SK-N-SH (cell line): ENCODE data around the gene LRRC25. TPM values are rescaled to one million over a fixed set of nuclear protein-coding genes. Genes with fewer than 3 reads are reported as not detected.

Experiments used
- CTCF ChIA-PET: fragments of 300-600, 350-600 bp; formaldehyde crosslinking; extraction: SDS; loops from one replicate; lab custom pipeline; 2021; lab: Yijun Ruan, JAX
- POLR2A ChIA-PET: fragments of 350-600 bp; sonication (Branson Sonifier 250); formaldehyde crosslinking; extraction: SDS; loops from one replicate; lab custom pipeline; 2020; ENCODE audit warnings: antibody characterized with exemption, inconsistent platforms; lab: Yijun Ruan, JAX
- DNase-seq: peaks from one replicate; pipeline ENCODE4 v3.0.0; 2012
- H2AFZ ChIP-seq: fragments of 200-600 bp; sonication (generic); 2 replicates; pipeline ENCODE4 v1.8.1; 2016; ENCODE audit warnings: antibody characterized with exemption, mild to moderate bottlenecking, low read depth
- H3F3A ChIP-seq: fragments of 200-600 bp; sonication (generic); replicated peaks from 2 replicates; pipeline ENCODE3; 2016; ENCODE audit warnings: antibody characterized with exemption, mild to moderate bottlenecking; ENCODE audit not compliant: insufficient read depth
- H3K27ac ChIP-seq, 2 experiments: fragments of 200-500 bp in 1 of 2; fragments of 200-600 bp in 1 of 2; sonication (Bioruptor generic) in 1 of 2; sonication (generic), shearing (Covaris generic) in 1 of 2; 2 replicates each; pipeline versions ENCODE4 v1.5.1 to v1.6.1; 2014 to 2016; ENCODE audit warnings: low read depth in 2 of 2, inconsistent platforms in 1 of 2, low read length in 1 of 2, mild to moderate bottlenecking in 1 of 2, mixed read lengths in 1 of 2
- H3K27me3 ChIP-seq: fragments of 200-600 bp; sonication (generic), shearing (Covaris generic); 2 replicates; pipeline ENCODE4 v1.6.1; 2016; ENCODE audit warnings: mixed run types; ENCODE audit not compliant: insufficient read depth
- H3K36me3 ChIP-seq, 2 experiments: fragments of 200-500 bp in 1 of 2; fragments of 200-600 bp in 1 of 2; sonication (Bioruptor generic) in 1 of 2; sonication (generic) in 1 of 2; replicated peaks in 1 of 2; 2 replicates each; pipeline versions ENCODE3 to v1.5.1; 2014 to 2016; ENCODE audit warnings: low read length in 1 of 2, mild to moderate bottlenecking in 1 of 2; ENCODE audit not compliant: insufficient read depth in 2 of 2, control insufficient read depth in 1 of 2
- H3K4me1 ChIP-seq, 2 experiments: fragments of 200-500 bp in 1 of 2; fragments of 200-600 bp in 1 of 2; sonication (Bioruptor generic) in 1 of 2; sonication (generic), shearing (Covaris generic) in 1 of 2; 2 replicates each; pipeline versions ENCODE4 v1.5.1 to v1.6.1; 2014 to 2016; ENCODE audit warnings: low read depth in 1 of 2, low read length in 1 of 2, mixed run types in 1 of 2; ENCODE audit not compliant: insufficient read depth in 2 of 2, control insufficient read depth in 1 of 2
- H3K4me2 ChIP-seq: fragments of 200-600 bp; sonication (generic), shearing (Covaris generic); 2 replicates; pipeline ENCODE4 v1.6.1; 2017; ENCODE audit warnings: mixed run types
- H3K4me3 ChIP-seq, 2 experiments: fragments of 200-500 bp in 1 of 2; fragments of 200-600 bp in 1 of 2; sonication (Bioruptor generic) in 1 of 2; sonication (generic), shearing (Covaris generic) in 1 of 2; 2 replicates each; pipeline versions ENCODE4 v1.5.1 to v1.8.1; 2014 to 2016; ENCODE audit warnings: low read depth in 2 of 2, inconsistent platforms in 1 of 2, low read length in 1 of 2, mild to moderate bottlenecking in 1 of 2, mixed read lengths in 1 of 2, moderate library complexity in 1 of 2
- H3K79me2 ChIP-seq: fragments of 200-600 bp; sonication (generic); 2 replicates; pipeline ENCODE4 v1.8.1; 2017; ENCODE audit warnings: mild to moderate bottlenecking; ENCODE audit not compliant: insufficient read depth
- H3K9ac ChIP-seq: fragments of 200-600 bp; sonication (generic); 2 replicates; pipeline ENCODE4 v1.6.1; 2017; ENCODE audit warnings: mixed run types
- H3K9me2 ChIP-seq: fragments of 200-600 bp; sonication (generic); 2 replicates; pipeline ENCODE4 v1.6.1; 2017; ENCODE audit warnings: mixed run types
- H3K9me3 ChIP-seq: fragments of 200-600 bp; sonication (generic); 2 replicates; pipeline ENCODE4 v1.6.1; 2017; ENCODE audit warnings: mixed run types, mild to moderate bottlenecking, moderate library complexity
- H4K20me1 ChIP-seq: fragments of 200-600 bp; sonication (generic); 2 replicates; pipeline ENCODE4 v1.6.1; 2017; ENCODE audit warnings: mild to moderate bottlenecking, mixed run types; ENCODE audit not compliant: insufficient read depth
- EP300 ChIP-seq, 2 experiments: IDR thresholded peaks; 2 replicates each; pipeline versions ENCODE4 v1.4.0 to v1.6.1; 2012; ENCODE audit warnings: borderline replicate concordance in 1 of 2, low read depth in 1 of 2, low read length in 1 of 2
- FOSL2 ChIP-seq: IDR thresholded peaks from 2 replicates; pipeline ENCODE4 v1.4.0; 2012; ENCODE audit warnings: low read depth, mild to moderate bottlenecking, moderate library complexity, borderline replicate concordance
- FOXM1 ChIP-seq: IDR thresholded peaks from 2 replicates; pipeline ENCODE4 v1.4.0; 2012; ENCODE audit warnings: low read depth, mild to moderate bottlenecking
- GABPA ChIP-seq: IDR thresholded peaks from 2 replicates; pipeline ENCODE4 v1.4.0; 2012; ENCODE audit warnings: low read depth, mild to moderate bottlenecking
- GATA2 ChIP-seq: sonication (generic); formaldehyde crosslinking; IDR thresholded peaks from 2 replicates; pipeline ENCODE4 v1.5.0; 2020; ENCODE audit warnings: mild to moderate bottlenecking, missing genetic modification reagents
- JUND ChIP-seq: IDR thresholded peaks from 2 replicates; pipeline ENCODE4 v1.4.0; 2012
- MAX ChIP-seq: IDR thresholded peaks from 2 replicates; pipeline ENCODE4 v1.4.0; 2012; ENCODE audit warnings: low read depth
- NFIC ChIP-seq: IDR thresholded peaks from 2 replicates; pipeline ENCODE4 v1.4.0; 2012; ENCODE audit warnings: borderline replicate concordance
- PBX3 ChIP-seq: IDR thresholded peaks from 2 replicates; pipeline ENCODE4; 2012
- POLR2AphosphoS5 ChIP-seq: IDR thresholded peaks from 2 replicates; pipeline ENCODE4 v1.6.1; 2012; ENCODE audit warnings: low read depth, low read length
- RCOR1 ChIP-seq: fragments of 150-350 bp; IDR thresholded peaks from 2 replicates; pipeline ENCODE4 v1.6.1; 2017; ENCODE audit warnings: antibody characterized with exemption, low read length
- REST ChIP-seq: IDR thresholded peaks from 2 replicates; pipeline ENCODE4 v1.6.1; 2012; ENCODE audit warnings: mild to moderate bottlenecking, low read depth, low read length, moderate library complexity
- RXRA ChIP-seq: IDR thresholded peaks from 2 replicates; pipeline ENCODE4 v1.4.0; 2012; ENCODE audit warnings: low read depth, mild to moderate bottlenecking, borderline replicate concordance
- SIN3A ChIP-seq: IDR thresholded peaks from 2 replicates; pipeline ENCODE4 v1.6.1; 2012; ENCODE audit warnings: low read depth, mild to moderate bottlenecking, low read length, moderate library complexity, borderline replicate concordance
- SMC3 ChIP-seq: IDR thresholded peaks from 2 replicates; pipeline ENCODE4 v1.6.1; 2012; ENCODE audit warnings: low read depth, low read length, improper control_type of control experiment
- TAF1 ChIP-seq: IDR thresholded peaks from 2 replicates; pipeline ENCODE4 v1.6.1; 2012; ENCODE audit warnings: low read depth, mild to moderate bottlenecking, low read length, moderate library complexity, borderline replicate concordance
- TCF12 ChIP-seq: IDR thresholded peaks from 2 replicates; pipeline ENCODE4 v1.4.0; 2012
- TEAD4 ChIP-seq: IDR thresholded peaks from 2 replicates; pipeline ENCODE4 v1.4.0; 2012; ENCODE audit warnings: mild to moderate bottlenecking, borderline replicate concordance; ENCODE audit not compliant: insufficient read depth
- USF1 ChIP-seq: IDR thresholded peaks from 2 replicates; pipeline ENCODE4 v1.4.0; 2012; ENCODE audit warnings: low read depth, borderline replicate concordance
- ZBTB33 ChIP-seq: IDR thresholded peaks from 2 replicates; pipeline ENCODE4 v1.4.0; 2012; ENCODE audit warnings: low read depth, borderline replicate concordance
- WGBS: methylation state at CpG from one replicate; pipeline ENCODE4 v1.1.6; 2017; ENCODE audit warnings: low lambda C conversion rate; 5-methylcytosine and 5-hydroxymethylcytosine counted together
- polyA plus RNA-seq, 3 experiments: library from polyadenylated mRNA; depleted of rRNA; stranded (reverse); fragments of >200 nt; gene quantifications; 2 replicates each; pipeline ENCODE4 v1.2.3, GENCODE V29; 2012

The LRRC25 gene
- polyA plus RNA-seq, 1 of the 3 experiments (the other 2 are of a cell fraction), result not detected

- no peaks in the 10 kb centered on the region for H3K36me3 ChIP-seq
- H3K4me3 ChIP-seq, result no peak overlapping the region
- TF ChIP-seq GATA2 (CRISPR knock-in tag), result peak; percentile 55
- TF ChIP-seq TAF1, result peak; percentile 11; the same call in 1 of the 2 replicates
- TF ChIP-seq SMC3, result no peak
- peak; percentile 34; the same call in 1 of the 2 replicates for TF ChIP-seq POLR2AphosphoS5
- TF ChIP-seq USF1, result peak; percentile 91
- no peak for TF ChIP-seq FOXM1
- TF ChIP-seq FOSL2, result peak; percentile 82; the same call in 1 of the 2 replicates
- TF ChIP-seq MAX, result peak; percentile 99
- no peak for TF ChIP-seq TEAD4
- TF ChIP-seq EP300 (IDR thresholded peaks at IDR 0.05; ENCODE audit: borderline replicate concordance in 1 of 2, low read depth in 1 of 2, low read length in 1 of 2), result peak; percentile 41 to 70; a peak in 3 of 4 replicates
- TF ChIP-seq GABPA, result peak; percentile 83
- 0 out of 2 replicates have a peak, but pooled peaks have one; percentile 17 for TF ChIP-seq SIN3A
- peak; percentile 72; the same call in 1 of the 2 replicates for TF ChIP-seq JUND
- peak; percentile 58; the same call in 1 of the 2 replicates for TF ChIP-seq NFIC
- TF ChIP-seq TCF12, result peak; percentile 78
- no peak for TF ChIP-seq RCOR1
- peak; percentile 80; the same call in 1 of the 2 replicates for TF ChIP-seq RXRA
- TF ChIP-seq REST, result peak; percentile 51; the same call in 1 of the 2 replicates
- 0 out of 2 replicates have a peak, but pooled peaks have one; percentile 28 for TF ChIP-seq ZBTB33
- TF ChIP-seq PBX3, result peak; percentile 45; the same call in 1 of the 2 replicates
- ChIA-PET POLR2A (no interaction called here), CTCF (interaction anchor here (0.6 to 1.1 kb wide), 3 partner anchors 9 to 36 kb away, joined by 3 to 4 read pairs (median 4); no protein-coding TSS in a partner anchor)
- H3K9ac ChIP-seq, result peak overlapping the region; percentile 49
- H3K27ac ChIP-seq, result peak overlapping the region; percentile 87 to 92
- H2AFZ ChIP-seq, result peak overlapping the region; percentile 2; the same call in 1 of the 2 replicates
- H3K4me1 ChIP-seq, result peaks cover 11 to 14% of the 10 kb centered on the region in 2 experiments; a peak in 2 of 4 replicates
- no peaks in the 10 kb centered on the region for H4K20me1 ChIP-seq
- peaks cover 40% of the 10 kb centered on the region for H3F3A ChIP-seq
- H3K4me2 ChIP-seq, result 0 out of 2 replicates have a peak overlapping the region, but pooled peaks have one; percentile 11
- no peaks in the 10 kb centered on the region for H3K79me2 ChIP-seq
- H3K9me3 ChIP-seq, result no peaks in the 10 kb centered on the region
- no peaks in the 10 kb centered on the region for H3K9me2 ChIP-seq
- 47% methylated on average over 15 of the region's 17 CpGs for WGBS
- DNase-seq, result peak; percentile 64
- H3K27me3 ChIP-seq, result no peaks in the 10 kb centered on the region
Observed at GRCh38 chr19:18373892-18374629, 23.4 kb downstream of the LRRC25 start.
